AG04450 (cell line): ENCODE measurements around the gene RACGAP1. TPM values are rescaled to one million over a fixed set of nuclear protein-coding genes. Genes with fewer than 3 reads are reported as not detected.
A peak's percentile ranks its signal among the peaks of the same experiment; 100 is the strongest.

Experiments
- CTCF ChIA-PET: fragments of 300-600, 350-600 bp; formaldehyde crosslinking; extraction: SDS; loops from one replicate; lab custom pipeline; 2022; ENCODE audit warnings: antibody characterized with exemption, inconsistent platforms; lab: Charles Lee
- POLR2A ChIA-PET: fragments of 350-600 bp; formaldehyde crosslinking; extraction: SDS; loops from one replicate; lab custom pipeline; 2021; ENCODE audit warnings: antibody characterized with exemption, inconsistent platforms; lab: Yijun Ruan, JAX
- DNase-seq: peaks from one replicate; pipeline ENCODE4 v3.0.0-alpha.2; 2011; ENCODE audit warnings: low read depth, low spot score
- H3K27ac ChIP-seq: one replicate; pipeline ENCODE4 v1.5.1; 2012; ENCODE audit warnings: low read depth, low read length, control low read depth
- H3K27me3 ChIP-seq: one replicate; pipeline ENCODE4 v1.6.0; 2012; ENCODE audit warnings: low read length; ENCODE audit not compliant: control insufficient read depth, insufficient read depth
- H3K4me3 ChIP-seq: 2 replicates; pipeline ENCODE4 v1.5.1; 2011; ENCODE audit warnings: mild to moderate bottlenecking, low read depth, low read length, control low read depth
- H3K9me3 ChIP-seq: 2 replicates; pipeline ENCODE4 v1.5.1; 2012; ENCODE audit warnings: low read length; ENCODE audit not compliant: control insufficient read depth, insufficient read depth
- polyA plus RNA-seq: library from polyadenylated mRNA; depleted of rRNA; stranded (reverse); fragments of >200 nt; gene quantifications from 2 replicates; pipeline ENCODE4 v1.2.3, GENCODE V29; 2011
- TF ChIP-seq, protein P1 (sequence below): IDR thresholded peaks from 2 replicates; pipeline ENCODE4 v1.5.1; 2011; ENCODE audit warnings: low read depth, low read length, control low read depth, inconsistent platforms

RACGAP1 gene
- polyA plus RNA-seq, 1 experiment, result 26.2 TPM

DNA sequence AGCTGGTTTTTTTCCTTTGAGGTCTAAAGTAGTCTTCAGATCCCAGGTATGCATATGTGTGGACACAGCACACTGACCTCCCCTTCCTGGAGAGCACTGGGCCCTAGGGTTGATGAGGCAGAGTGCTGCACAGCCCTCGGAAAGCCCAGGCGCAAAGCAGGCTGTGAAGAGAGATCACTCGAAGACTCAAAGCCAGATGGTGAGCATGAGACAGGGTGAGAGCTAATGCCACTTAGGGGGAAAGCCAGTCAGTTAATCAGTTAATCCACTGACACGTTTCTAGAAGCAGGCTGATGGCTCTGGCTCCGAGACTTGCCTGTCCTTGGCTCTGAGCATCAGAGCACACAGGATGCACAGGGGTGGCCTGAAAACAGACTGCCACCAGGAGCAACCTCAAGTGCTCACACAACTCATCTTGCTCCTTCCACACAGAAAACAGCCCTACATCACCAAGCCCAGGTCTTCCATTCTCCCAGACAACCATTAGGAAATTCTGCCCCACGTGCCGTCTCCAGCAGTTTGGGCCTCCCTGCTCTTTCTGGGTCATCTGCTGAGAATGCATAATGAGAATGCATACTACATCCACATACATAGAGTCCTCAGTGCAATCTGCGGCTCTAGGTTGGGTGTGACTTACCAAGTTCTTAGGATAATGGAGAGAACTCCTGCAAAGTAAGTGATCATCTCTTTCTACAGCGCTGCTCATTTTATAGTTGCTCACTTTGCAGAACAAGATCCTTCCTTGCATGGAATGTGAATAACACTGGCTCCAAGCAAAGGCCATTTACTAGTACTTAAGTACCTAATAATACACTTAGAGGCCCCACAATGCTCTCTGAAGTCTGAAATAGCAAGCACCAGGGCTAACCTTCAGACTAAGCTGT, 40.6 kb downstream of the RACGAP1 start:
- Histone ChIP-seq H3K27me3 (no peaks in the 10 kb centered on the region), H3K4me3 (no peak overlapping the region), H3K9me3 (no peaks in the 10 kb centered on the region), H3K27ac (peak overlapping the region; percentile 47)
- POLR2A ChIA-PET, result interaction anchor here (0.9 to 1.1 kb wide), 2 partner anchors 66 to 115 kb away, joined by 4 read pairs; no protein-coding TSS in a partner anchor
- no peak for DNase-seq
- TF ChIP-seq, protein P1, sequence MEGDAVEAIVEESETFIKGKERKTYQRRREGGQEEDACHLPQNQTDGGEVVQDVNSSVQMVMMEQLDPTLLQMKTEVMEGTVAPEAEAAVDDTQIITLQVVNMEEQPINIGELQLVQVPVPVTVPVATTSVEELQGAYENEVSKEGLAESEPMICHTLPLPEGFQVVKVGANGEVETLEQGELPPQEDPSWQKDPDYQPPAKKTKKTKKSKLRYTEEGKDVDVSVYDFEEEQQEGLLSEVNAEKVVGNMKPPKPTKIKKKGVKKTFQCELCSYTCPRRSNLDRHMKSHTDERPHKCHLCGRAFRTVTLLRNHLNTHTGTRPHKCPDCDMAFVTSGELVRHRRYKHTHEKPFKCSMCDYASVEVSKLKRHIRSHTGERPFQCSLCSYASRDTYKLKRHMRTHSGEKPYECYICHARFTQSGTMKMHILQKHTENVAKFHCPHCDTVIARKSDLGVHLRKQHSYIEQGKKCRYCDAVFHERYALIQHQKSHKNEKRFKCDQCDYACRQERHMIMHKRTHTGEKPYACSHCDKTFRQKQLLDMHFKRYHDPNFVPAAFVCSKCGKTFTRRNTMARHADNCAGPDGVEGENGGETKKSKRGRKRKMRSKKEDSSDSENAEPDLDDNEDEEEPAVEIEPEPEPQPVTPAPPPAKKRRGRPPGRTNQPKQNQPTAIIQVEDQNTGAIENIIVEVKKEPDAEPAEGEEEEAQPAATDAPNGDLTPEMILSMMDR, result no peak
- CTCF ChIA-PET, result interaction anchor here (0.9 to 7.0 kb wide), 9 partner anchors 9 to 118 kb away, joined by 3 to 102 read pairs (median 8); no protein-coding TSS in a partner anchor

GRCh38 chr12:49983892-49984291, 41.4 kb downstream of the RACGAP1 start:
- Histone ChIP-seq H3K27me3 (no peaks in the 10 kb centered on the region), H3K9me3 (no peaks in the 10 kb centered on the region), H3K4me3 (no peak overlapping the region; the same call in 1 of the 2 replicates), H3K27ac (peak overlapping the region; percentile 47)
- DNase-seq, result peak; percentile 67
- CTCF ChIA-PET, result interaction anchor here (0.9 to 7.0 kb wide), 9 partner anchors 9 to 117 kb away, joined by 3 to 102 read pairs (median 5); partner anchors contain the start of gene RACGAP1
- POLR2A ChIA-PET, result interaction anchor here (0.9 to 1.1 kb wide), 2 partner anchors 67 to 114 kb away, joined by 4 read pairs; no protein-coding TSS in a partner anchor
- TF ChIP-seq, protein P1, result 0 out of 2 replicates have a peak, but pooled peaks have one; percentile 6

DNA sequence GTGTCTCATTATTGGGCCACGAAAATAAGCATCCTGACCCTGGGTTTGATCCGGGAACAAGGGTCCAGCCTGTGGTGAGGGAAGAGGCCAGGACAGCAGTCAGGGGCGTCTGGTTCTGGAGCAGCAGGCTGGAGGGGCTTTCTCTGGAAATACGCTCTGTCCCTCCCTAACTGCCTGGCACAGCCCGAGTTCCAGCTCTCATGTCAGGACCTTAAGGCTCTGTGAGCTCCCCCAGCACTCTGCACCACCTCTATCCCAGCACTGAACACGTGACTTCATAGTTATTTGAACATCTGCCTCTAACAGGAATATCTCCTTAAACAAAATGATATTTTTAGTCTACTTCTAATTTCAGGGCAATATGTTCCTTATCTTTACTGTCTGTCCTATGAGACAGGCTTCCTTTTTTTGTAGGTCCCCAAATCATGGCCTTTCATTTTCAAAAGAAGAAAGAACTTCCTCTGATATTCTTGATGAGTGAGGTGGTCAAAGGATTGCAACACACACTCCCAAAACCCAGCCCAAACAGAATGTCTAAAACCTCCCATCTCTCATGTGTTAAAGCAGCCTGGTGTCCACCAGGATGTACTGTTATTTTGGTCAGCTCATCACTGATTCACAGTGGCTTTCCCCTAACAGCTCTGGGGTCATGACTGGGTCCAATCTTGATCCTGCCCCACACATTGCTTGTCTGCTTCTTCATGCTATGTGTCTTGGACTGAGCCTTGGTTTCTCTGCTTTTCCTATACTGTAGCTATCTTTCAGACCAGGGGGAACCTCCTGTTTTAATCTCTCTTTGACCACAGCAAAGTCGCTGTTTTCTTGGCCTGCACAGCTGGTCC, 42.8 kb downstream of the RACGAP1 start:
- no peaks in the 10 kb centered on the region for H3K27me3 ChIP-seq
- H3K9me3 ChIP-seq, result no peaks in the 10 kb centered on the region
- no peak for DNase-seq
- H3K4me3 ChIP-seq, result no peak overlapping the region
- TF ChIP-seq, protein P1, result no peak
- ChIA-PET CTCF (interaction anchor here (0.6 to 7.0 kb wide), 8 partner anchors 8 to 119 kb away, joined by 3 to 102 read pairs (median 4); partner anchors contain the start of gene RACGAP1), POLR2A (interaction anchor here (1.2 kb wide), 1 partner anchor 76 kb away, joined by 3 read pairs; no protein-coding TSS in a partner anchor)
- H3K27ac ChIP-seq, result no peak overlapping the region

- ChIA-PET POLR2A (interaction anchor here (0.5 to 0.7 kb wide), 2 partner anchors 16 to 90 kb away, joined by 6 to 7 read pairs; no protein-coding TSS in a partner anchor), CTCF (interaction anchor here (0.7 to 7.0 kb wide), 5 partner anchors 13 to 90 kb away, joined by 3 to 102 read pairs (median 11); no protein-coding TSS in a partner anchor)
- Histone ChIP-seq H3K4me3 (no peak overlapping the region), H3K9me3 (no peaks in the 10 kb centered on the region), H3K27ac (no peak overlapping the region), H3K27me3 (no peaks in the 10 kb centered on the region)
- TF ChIP-seq, protein P1, result no peak
- no peak for DNase-seq
These were observed 44.6 kb downstream of the RACGAP1 start for GRCh38 chr12:49980501-49981349.
